Gastroesophageal sphincter (tissue), 3 donors: Measurements from ENCODE around the gene SETSIP.

Experiments
- POLR2AphosphoS5 ChIP-seq: sonication (generic); formaldehyde crosslinking; IDR thresholded peaks from one replicate; pipeline ENCODE4 v1.6.1; 2017; ENCODE audit warnings: antibody characterized with exemption
- TF ChIP-seq, protein P1 (sequence below), 4 experiments: fragments of 200-600 bp in 2 of 4; fragments of 450-650 bp in 2 of 4; sonication (generic) in 1 of 4; IDR thresholded peaks; one replicate each; pipeline ENCODE4 v1.5.1; 2017 to 2019; ENCODE audit warnings: antibody characterized with exemption in 4 of 4, mild to moderate bottlenecking in 2 of 4, moderate library complexity in 2 of 4

DNA sequence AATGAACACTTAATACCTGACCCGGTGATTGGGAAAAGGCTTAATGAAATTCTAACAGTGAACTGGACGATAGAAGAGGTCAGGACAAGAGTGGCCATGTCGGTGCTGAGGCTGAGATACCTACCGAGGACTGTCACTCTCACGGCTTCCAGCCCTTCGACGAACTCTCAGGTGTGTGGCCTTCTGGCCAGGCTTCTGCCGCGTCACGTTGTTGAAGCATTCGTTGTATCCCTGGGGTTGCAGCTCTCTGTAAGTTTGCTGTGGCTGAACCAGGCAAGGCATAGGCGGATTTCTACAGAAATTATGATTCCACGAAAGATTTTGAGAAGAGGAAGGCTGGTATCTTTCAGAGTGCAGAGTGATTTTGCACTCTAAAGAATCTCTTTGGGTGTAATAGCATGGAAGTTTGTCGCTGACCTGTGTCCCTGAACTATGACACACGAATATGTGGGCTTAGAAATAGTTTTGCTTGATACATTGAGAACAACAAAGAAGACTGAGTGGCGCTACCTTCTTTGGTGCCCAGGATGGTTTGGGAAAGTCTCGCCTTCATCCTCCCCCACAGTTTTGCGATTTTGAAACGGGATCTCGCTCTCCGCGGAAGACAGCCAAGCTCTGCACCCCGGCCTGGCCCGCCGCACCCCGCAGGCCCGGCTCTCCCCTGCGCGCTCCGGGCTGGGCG lies 45.8 kb downstream of the SETSIP start:
- TF ChIP-seq, protein P1, sequence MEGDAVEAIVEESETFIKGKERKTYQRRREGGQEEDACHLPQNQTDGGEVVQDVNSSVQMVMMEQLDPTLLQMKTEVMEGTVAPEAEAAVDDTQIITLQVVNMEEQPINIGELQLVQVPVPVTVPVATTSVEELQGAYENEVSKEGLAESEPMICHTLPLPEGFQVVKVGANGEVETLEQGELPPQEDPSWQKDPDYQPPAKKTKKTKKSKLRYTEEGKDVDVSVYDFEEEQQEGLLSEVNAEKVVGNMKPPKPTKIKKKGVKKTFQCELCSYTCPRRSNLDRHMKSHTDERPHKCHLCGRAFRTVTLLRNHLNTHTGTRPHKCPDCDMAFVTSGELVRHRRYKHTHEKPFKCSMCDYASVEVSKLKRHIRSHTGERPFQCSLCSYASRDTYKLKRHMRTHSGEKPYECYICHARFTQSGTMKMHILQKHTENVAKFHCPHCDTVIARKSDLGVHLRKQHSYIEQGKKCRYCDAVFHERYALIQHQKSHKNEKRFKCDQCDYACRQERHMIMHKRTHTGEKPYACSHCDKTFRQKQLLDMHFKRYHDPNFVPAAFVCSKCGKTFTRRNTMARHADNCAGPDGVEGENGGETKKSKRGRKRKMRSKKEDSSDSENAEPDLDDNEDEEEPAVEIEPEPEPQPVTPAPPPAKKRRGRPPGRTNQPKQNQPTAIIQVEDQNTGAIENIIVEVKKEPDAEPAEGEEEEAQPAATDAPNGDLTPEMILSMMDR (IDR thresholded peaks at IDR 0.05): no peak
- TF ChIP-seq POLR2AphosphoS5: no peak
